Activated CD8-positive, alpha-beta memory T cell treated with anti-CD3 and anti-CD28 coated beads, Interleukin-2, amount 50 U/mL, for 24 hours (primary cell): ENCODE data around the gene ABCA12.

Source experiments
- DNase-seq: peaks from one replicate; pipeline ENCODE4 v3.0.0-alpha.2; 2020; ENCODE audit errors: extremely low read depth

ABCA12 gene

GRCh38 chr2:215136669-215137328 lies 1.6 kb downstream of the ABCA12 start:
- no peak for DNase-seq

GRCh38 chr2:215120401-215120800 lies 18.0 kb downstream of the ABCA12 start:
- DNase-seq = no peak

- no peak for DNase-seq
Measured at GRCh38 chr2:215119847-215120246, 18.6 kb downstream of the ABCA12 start.

GRCh38 chr2:215110918-215111317 lies 27.5 kb downstream of the ABCA12 start:
- DNase-seq = no peak

- DNase-seq = no peak
Measured at GRCh38 chr2:215107216-215108056, 31.0 kb downstream of the ABCA12 start.

GRCh38 chr2:215105607-215106354 lies 32.6 kb downstream of the ABCA12 start:
- DNase-seq = no peak

GRCh38 chr2:215104226-215104625 lies 34.2 kb downstream of the ABCA12 start:
- no peak for DNase-seq

- no peak for DNase-seq
Measured at GRCh38 chr2:215098875-215099274, 39.6 kb downstream of the ABCA12 start.

- DNase-seq = no peak
Measured at GRCh38 chr2:215084080-215084479, 54.3 kb downstream of the ABCA12 start.

- DNase-seq = no peak
Measured at GRCh38 chr2:215083146-215083545, 55.3 kb downstream of the ABCA12 start.

- DNase-seq = no peak
Measured at GRCh38 chr2:215082446-215082845, 56.0 kb downstream of the ABCA12 start.

GRCh38 chr2:215080545-215080944 lies 57.9 kb downstream of the ABCA12 start:
- no peak for DNase-seq

- DNase-seq = no peak
Measured at GRCh38 chr2:215071676-215072075, 66.8 kb downstream of the ABCA12 start.

- no peak for DNase-seq
Measured at GRCh38 chr2:215068399-215068798, 70.0 kb downstream of the ABCA12 start.

GRCh38 chr2:215066124-215066523 lies 72.3 kb downstream of the ABCA12 start:
- no peak for DNase-seq

GRCh38 chr2:215063526-215063925 lies 74.9 kb downstream of the ABCA12 start:
- DNase-seq = no peak

GRCh38 chr2:215060861-215061536 lies 77.4 kb downstream of the ABCA12 start:
- no peak for DNase-seq

- DNase-seq = no peak
Measured at GRCh38 chr2:215059724-215060123, 78.7 kb downstream of the ABCA12 start.

- DNase-seq = no peak
Measured at GRCh38 chr2:215055891-215056290, 82.5 kb downstream of the ABCA12 start.

GRCh38 chr2:215052810-215053209 lies 85.6 kb downstream of the ABCA12 start:
- DNase-seq = no peak

- DNase-seq = no peak
Measured at GRCh38 chr2:215052404-215052803, 86.0 kb downstream of the ABCA12 start.

- DNase-seq = no peak
Measured at GRCh38 chr2:215049341-215049740, 89.1 kb downstream of the ABCA12 start.
